Mesodermal cell (in vitro differentiated cells): Measurements from ENCODE around the gene SMAD3.

ENCODE experiments used
- H3K27ac ChIP-seq: 2 replicates; pipeline ENCODE4 v1.7.0; 2013; ENCODE audit warnings: mild to moderate bottlenecking, low read depth, low read length, moderate library complexity; ENCODE audit not compliant: severe bottlenecking
- H3K36me3 ChIP-seq: 2 replicates; pipeline ENCODE4 v1.7.1; 2013; ENCODE audit warnings: mild to moderate bottlenecking, low read length, moderate library complexity; ENCODE audit not compliant: control insufficient read depth, insufficient read depth
- H3K4me1 ChIP-seq: one replicate; pipeline ENCODE4 v1.7.1; 2013; ENCODE audit warnings: mild to moderate bottlenecking, low read length; ENCODE audit not compliant: insufficient read depth, control insufficient read depth, poor library complexity, severe bottlenecking
- H3K4me3 ChIP-seq: 2 replicates; pipeline ENCODE4 v1.7.0; 2013; ENCODE audit warnings: low read length, control low read depth, mild to moderate bottlenecking; ENCODE audit not compliant: insufficient read depth, poor library complexity, severe bottlenecking; ENCODE audit errors: extremely low read depth
- H3K9me3 ChIP-seq: 2 replicates; pipeline ENCODE4 v1.7.1; 2013; ENCODE audit warnings: mild to moderate bottlenecking, low read length, moderate library complexity; ENCODE audit not compliant: control insufficient read depth
- WGBS, 2 experiments: methylation state at CpG; one replicate each; pipeline ENCODE4 v1.1.5; 2013; ENCODE audit warnings: missing lambda C conversion rate in 2 of 2; ENCODE audit not compliant: insufficient coverage in 2 of 2; 5-methylcytosine and 5-hydroxymethylcytosine counted together

SMAD3 gene

DNA sequence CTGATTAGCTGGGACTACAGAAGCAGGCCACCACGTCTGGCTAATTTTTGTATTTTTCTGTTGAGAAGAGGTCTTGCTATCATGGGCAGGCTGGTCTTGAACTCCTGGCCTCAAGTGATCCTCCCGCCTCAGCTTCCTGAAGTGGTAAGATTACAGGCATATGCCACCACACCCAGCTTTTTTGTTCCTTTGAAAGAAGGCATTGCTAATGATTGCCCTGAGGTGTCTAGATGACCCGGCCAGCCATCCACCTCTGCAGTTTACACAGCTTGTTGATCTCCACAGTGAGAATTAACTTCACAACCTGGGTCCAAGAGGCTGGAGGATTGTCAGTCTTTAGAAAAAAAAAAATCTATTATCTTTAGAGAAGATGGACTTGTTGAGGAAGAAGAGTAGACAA lies 58.7 kb downstream of the SMAD3 start:
- H3K9me3 ChIP-seq = no peaks in the 10 kb centered on the region
- H3K4me3 ChIP-seq = no peak overlapping the region
- H3K4me1 ChIP-seq = peaks cover 61% of the 10 kb centered on the region
- H3K36me3 ChIP-seq = peaks cover 11% of the 10 kb centered on the region
- 100% methylated on average over 3 of the region's 3 CpGs for WGBS, 2 experiments
- H3K27ac ChIP-seq = no peak overlapping the region

DNA sequence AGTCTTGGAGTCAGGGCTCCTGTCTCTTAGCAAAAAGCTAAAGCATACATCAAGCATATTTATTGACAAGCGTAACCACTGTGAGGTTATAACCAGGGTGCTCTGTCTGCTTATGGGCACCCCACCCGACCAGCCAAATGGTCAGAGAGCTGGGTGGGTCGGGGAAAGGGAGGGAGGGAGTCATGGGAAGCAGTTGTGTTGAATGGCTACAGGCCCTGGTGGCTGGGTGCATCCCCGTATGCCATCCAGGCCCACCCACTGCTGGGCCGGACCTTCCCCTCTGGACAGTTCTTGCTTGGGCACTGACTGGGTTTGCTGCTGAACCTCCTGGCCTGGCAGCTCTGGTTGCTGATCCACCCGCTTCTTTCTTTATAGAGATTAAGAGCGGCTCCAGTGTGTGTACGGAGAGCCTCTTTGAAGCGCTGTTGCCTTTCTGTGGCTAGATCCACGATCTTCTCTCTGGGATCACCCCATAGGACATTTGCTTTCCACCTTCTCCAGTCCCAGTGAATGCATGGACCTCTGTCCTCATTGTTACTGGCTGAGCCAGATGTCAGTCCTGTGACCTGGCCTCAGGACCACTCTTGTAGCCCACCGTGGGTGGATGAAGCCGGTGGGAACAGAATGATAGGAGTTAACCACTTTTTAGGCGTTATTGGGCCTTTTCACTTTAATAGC lies 59.6 kb downstream of the SMAD3 start:
- Histone ChIP-seq H3K4me3 (no peak overlapping the region), H3K27ac (peak overlapping the region; percentile 36), H3K36me3 (peaks cover 16% of the 10 kb centered on the region), H3K4me1 (peaks cover 59% of the 10 kb centered on the region), H3K9me3 (no peaks in the 10 kb centered on the region)
- 92 to 93% methylated on average over 10 to 13 of the region's 13 CpGs for WGBS, 2 experiments

DNA sequence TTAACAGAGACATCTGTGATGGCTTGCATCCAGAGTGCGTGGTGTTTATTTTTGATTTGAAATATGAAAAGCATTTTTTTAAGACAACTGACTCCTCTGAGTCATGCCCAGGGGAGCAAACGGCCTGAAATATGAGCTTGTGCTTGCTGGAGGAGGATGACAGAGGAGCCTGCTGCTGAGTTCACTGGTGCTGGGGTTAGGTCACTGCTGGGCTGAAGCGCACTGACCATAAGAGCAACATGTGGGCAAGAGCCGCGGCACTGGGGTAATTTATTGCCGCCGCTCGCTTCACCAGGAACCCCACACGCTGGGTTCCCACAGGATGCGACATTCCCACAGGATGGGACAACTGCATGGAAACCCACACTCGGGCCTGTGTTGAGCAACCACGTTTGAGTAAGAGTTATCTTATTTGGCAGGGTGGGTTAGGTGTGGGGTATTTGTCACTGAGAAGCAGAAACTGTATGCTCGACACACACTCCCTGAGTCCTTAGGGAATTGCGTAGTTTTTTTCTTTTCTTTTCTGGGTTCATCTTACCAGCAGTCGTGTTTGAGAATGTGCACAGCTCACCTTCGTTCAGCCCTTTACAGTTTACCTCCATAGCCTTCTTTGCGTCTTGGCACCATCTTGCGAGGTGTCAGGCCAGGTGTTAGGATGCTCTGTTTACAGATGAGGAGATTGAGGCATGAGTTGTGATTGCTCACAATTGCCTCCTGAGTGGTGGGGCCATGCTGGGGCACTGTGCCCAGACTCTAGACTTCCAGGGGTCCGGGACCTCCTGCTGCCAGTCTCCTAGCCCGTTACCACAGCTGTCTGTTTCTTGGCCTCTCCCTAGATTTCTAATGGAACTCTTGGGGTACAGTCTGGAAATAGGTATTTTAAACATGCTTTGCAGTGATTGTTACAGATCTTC lies 60.4 kb downstream of the SMAD3 start:
- Histone ChIP-seq H3K4me1 (peaks cover 57% of the 10 kb centered on the region), H3K4me3 (no peak overlapping the region), H3K9me3 (no peaks in the 10 kb centered on the region), H3K36me3 (peaks cover 18% of the 10 kb centered on the region), H3K27ac (peak overlapping the region; percentile 36)
- WGBS, 2 experiments = 91 to 93% methylated on average over 18 to 19 of the region's 20 CpGs

DNA sequence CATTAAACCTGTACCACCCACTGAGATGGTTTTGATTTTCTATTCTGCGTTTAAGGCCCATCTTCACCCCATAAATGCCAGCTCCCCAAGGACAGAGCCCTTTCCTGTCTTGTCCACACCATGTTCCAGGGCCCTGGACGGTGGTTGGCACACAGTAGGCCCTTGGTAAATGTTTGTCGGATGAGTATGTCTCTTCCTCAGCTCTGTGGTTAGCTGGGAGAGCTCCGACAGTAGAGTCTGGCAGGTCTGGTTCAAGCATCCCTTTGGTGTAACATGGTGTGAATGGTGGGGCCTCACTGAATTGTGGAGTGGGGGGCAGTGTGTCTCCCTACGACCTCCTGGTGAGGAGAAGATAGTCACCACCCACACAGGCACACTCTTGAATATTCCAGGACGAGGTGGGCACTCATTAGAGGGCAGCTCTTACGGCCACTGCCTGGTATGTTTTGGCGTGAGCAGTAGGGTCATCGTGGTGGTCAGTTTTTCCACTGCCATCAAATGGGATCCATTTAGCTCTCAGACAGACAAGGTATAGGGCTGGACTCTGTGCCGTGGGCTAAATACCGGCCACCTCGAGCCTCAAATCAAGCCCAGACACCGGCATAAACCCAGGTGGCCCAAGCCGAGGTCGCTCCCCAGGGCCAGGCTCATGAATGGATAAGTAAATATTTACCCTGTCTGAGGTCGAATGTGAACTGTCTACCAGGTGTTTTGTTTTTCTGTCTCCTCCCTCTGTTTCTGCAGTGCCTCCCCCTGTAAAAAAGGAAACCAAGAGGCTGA lies 61.3 kb downstream of the SMAD3 start:
- peaks cover 18% of the 10 kb centered on the region for H3K36me3 ChIP-seq
- 86 to 91% methylated on average over 11 to 15 of the region's 16 CpGs for WGBS, 2 experiments
- no peak overlapping the region for H3K27ac ChIP-seq
- H3K9me3 ChIP-seq = no peaks in the 10 kb centered on the region
- peaks cover 54% of the 10 kb centered on the region for H3K4me1 ChIP-seq
- H3K4me3 ChIP-seq = no peak overlapping the region

DNA sequence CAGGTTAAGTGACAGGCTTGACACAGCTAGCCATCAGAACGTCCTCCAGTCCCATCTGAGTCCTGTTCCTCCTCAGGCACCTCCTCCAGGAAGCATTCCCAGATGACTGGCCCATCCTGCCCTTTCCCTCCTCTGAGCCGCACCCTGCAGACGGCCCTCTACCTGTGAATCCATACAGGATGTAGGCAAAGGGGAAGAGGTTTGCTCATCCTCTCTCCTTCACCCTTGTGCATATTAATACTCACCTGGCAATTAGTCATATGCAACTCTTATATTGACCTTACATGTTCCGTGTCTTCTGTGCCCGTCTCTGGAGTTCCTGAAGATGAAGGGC lies 61.9 kb downstream of the SMAD3 start:
- H3K27ac ChIP-seq = peak overlapping the region; percentile 45
- peaks cover 55% of the 10 kb centered on the region for H3K4me1 ChIP-seq
- WGBS, 2 experiments = 83 to 88% methylated on average over 1 to 4 of the region's 5 CpGs
- no peak overlapping the region for H3K4me3 ChIP-seq
- H3K9me3 ChIP-seq = no peaks in the 10 kb centered on the region
- H3K36me3 ChIP-seq = peaks cover 21% of the 10 kb centered on the region

- 82 to 95% methylated on average over 3 of the region's 4 CpGs for WGBS, 2 experiments
- H3K4me3 ChIP-seq = no peak overlapping the region
- H3K4me1 ChIP-seq = peaks cover 60% of the 10 kb centered on the region
- H3K27ac ChIP-seq = peak overlapping the region; percentile 45
- no peaks in the 10 kb centered on the region for H3K9me3 ChIP-seq
- H3K36me3 ChIP-seq = peaks cover 23% of the 10 kb centered on the region
Observed at GRCh38 chr15:67127965-67128364, 62.6 kb downstream of the SMAD3 start.

- Histone ChIP-seq H3K27ac (no peak overlapping the region), H3K36me3 (peaks cover 23% of the 10 kb centered on the region), H3K4me3 (no peak overlapping the region), H3K4me1 (peaks cover 76% of the 10 kb centered on the region), H3K9me3 (no peaks in the 10 kb centered on the region)
- WGBS, 2 experiments = 97 to 100% methylated on average over 4 to 5 of the region's 12 CpGs
Observed at GRCh38 chr15:67130166-67130565, 64.8 kb downstream of the SMAD3 start.

- peaks cover 76% of the 10 kb centered on the region for H3K4me1 ChIP-seq
- H3K27ac ChIP-seq = no peak overlapping the region
- H3K4me3 ChIP-seq = no peak overlapping the region
- WGBS, 2 experiments = 81 to 86% methylated on average over 13 to 14 of the region's 15 CpGs
- H3K36me3 ChIP-seq = peaks cover 23% of the 10 kb centered on the region
- H3K9me3 ChIP-seq = no peaks in the 10 kb centered on the region
Observed at GRCh38 chr15:67130673-67131601, 65.5 kb downstream of the SMAD3 start.

DNA sequence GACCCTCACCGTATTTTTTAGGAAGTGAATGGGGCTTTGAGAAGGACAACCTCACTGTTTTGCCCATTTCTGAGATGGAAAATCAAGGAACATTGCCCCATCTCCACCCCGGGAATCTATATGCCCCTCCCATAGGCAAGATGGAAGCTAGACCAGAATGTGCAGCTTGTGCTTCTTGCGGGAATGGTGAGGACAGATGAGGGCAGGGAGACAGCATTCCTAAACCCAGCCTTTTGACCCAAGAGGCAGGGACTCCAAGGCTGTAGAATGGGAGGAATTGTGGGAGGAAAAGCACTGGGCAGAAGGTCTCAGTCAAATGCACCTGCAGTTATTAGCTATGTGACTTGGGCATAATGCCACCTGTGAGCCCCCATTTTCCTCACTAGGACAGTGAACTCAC lies 66.9 kb downstream of the SMAD3 start:
- Histone ChIP-seq H3K4me3 (no peak overlapping the region), H3K9me3 (no peaks in the 10 kb centered on the region), H3K27ac (no peak overlapping the region), H3K4me1 (peaks cover 71% of the 10 kb centered on the region), H3K36me3 (peaks cover 21% of the 10 kb centered on the region)
- WGBS, 2 experiments = 90 to 100% methylated on average over 2 to 3 of the region's 3 CpGs

DNA sequence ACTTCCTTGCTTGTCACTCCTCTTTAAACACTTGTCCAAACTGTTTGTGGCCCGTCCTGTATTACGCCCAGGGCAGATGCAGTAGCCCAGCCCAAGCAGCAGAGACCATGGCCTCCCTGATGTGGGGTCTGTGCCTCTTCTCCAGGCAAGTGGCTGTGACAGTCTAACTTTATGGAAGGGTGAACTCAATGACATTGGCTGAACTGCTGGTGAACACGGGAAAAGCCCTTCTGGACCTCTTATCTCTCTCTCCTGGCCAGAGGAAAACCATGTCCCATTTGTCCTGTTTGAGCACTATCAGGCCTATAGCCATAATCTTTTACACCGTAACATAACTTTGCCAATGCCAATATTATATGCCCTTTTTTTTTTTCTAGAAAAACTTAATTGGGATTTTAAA lies 67.6 kb downstream of the SMAD3 start:
- H3K9me3 ChIP-seq = no peaks in the 10 kb centered on the region
- no peak overlapping the region for H3K27ac ChIP-seq
- peaks cover 19% of the 10 kb centered on the region for H3K36me3 ChIP-seq
- 84 to 93% methylated on average over 3 of the region's 4 CpGs for WGBS, 2 experiments
- H3K4me3 ChIP-seq = no peak overlapping the region
- peaks cover 71% of the 10 kb centered on the region for H3K4me1 ChIP-seq
